NCI-H748 (cell line): Measurements from ENCODE around the gene CAPN8.

Experiments
- DNase-seq: peaks from one replicate; lab custom pipeline; 2025; ENCODE audit not compliant: unreplicated experiment; lab: John Stamatoyannopoulos, UW

Gene CAPN8

GRCh38 chr1:223702735-223703667, 37.5 kb upstream of the CAPN8 start:
- DNase-seq, result no peak

GRCh38 chr1:223700942-223701637, 35.6 kb upstream of the CAPN8 start:
- no peak for DNase-seq

- no peak for DNase-seq
Observed at GRCh38 chr1:223700388-223700918, 35.0 kb upstream of the CAPN8 start.

GRCh38 chr1:223695941-223696340, 30.4 kb upstream of the CAPN8 start:
- no peak for DNase-seq

GRCh38 chr1:223695014-223695548, 29.6 kb upstream of the CAPN8 start:
- no peak for DNase-seq

- no peak for DNase-seq
Observed at GRCh38 chr1:223691121-223691520, 25.6 kb upstream of the CAPN8 start.

GRCh38 chr1:223684488-223684792, 18.9 kb upstream of the CAPN8 start:
- no peak for DNase-seq

GRCh38 chr1:223683586-223684487, 18.3 kb upstream of the CAPN8 start:
- DNase-seq, result peak; percentile 72

- no peak for DNase-seq
Observed at GRCh38 chr1:223682502-223682901, 17.0 kb upstream of the CAPN8 start.

- no peak for DNase-seq
Observed at GRCh38 chr1:223680188-223680587, 14.7 kb upstream of the CAPN8 start.

- DNase-seq, result no peak
Observed at GRCh38 chr1:223678841-223679240, 13.3 kb upstream of the CAPN8 start.

- DNase-seq, result no peak
Observed at GRCh38 chr1:223674119-223674890, 8.8 kb upstream of the CAPN8 start.

- peak; percentile 40 for DNase-seq
Observed at GRCh38 chr1:223670458-223671159, 5.1 kb upstream of the CAPN8 start.

- no peak for DNase-seq
Observed at GRCh38 chr1:223669003-223669795, 3.7 kb upstream of the CAPN8 start.

- no peak for DNase-seq
Observed at GRCh38 chr1:223667484-223668182, 2.1 kb upstream of the CAPN8 start.

- no peak for DNase-seq
Observed at GRCh38 chr1:223664106-223664505, 1.4 kb downstream of the CAPN8 start.

- DNase-seq, result no peak
Observed at GRCh38 chr1:223662943-223663342, 2.6 kb downstream of the CAPN8 start.

- DNase-seq, result no peak
Observed at GRCh38 chr1:223659711-223660110, 5.8 kb downstream of the CAPN8 start.
